Cerebellar nuclear complex (tissue), 1 donor: Measurements from ENCODE around the gene NGF.
"Not testable (repeated sequence)": the region's sequence is repeated elsewhere in the genome, so short reads cannot be mapped to it uniquely, and the experiment has no call there.

Source experiments
- DNase-seq, 2 experiments: peaks; one replicate each; lab custom pipeline; 2025; lab: John Stamatoyannopoulos, UW

The NGF gene

DNA sequence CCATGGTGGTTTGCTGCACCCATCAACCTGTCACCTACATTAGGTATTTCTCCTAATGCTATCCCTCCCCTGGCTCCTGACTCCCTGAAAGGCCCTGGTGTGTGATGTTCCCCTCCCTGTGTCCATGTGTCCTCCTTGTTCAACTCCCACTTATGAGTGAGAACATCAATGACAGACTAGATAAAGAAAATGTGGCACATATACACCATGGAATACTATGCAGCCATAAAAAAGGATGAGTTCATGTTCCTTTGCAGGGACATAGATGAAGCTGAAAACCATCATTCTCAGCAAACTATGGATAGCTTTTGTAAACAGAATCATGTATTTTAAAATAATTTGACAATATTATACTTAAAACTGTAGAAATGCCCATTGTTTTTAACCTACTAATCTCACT, 28.5 kb downstream of the NGF start:
- not testable (repeated sequence) for DNase-seq

DNA sequence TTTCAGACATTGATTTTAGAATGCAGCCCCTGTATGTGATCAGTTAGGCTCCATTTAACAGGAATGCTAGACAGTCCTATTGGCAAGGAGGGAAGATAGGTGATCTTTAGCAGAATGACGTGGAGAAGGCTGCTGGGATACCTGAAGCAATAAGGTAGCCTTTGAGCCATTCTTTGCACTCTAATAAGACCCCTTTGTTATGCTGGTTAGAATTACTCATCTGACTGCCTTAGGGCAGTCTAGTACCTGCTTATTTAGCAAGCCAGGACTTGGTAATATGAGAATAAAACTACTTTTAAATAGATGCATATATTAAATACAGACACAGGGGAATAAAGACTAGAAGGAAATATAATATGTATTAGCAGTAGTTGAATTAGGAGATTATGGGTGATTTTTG, 29.1 kb downstream of the NGF start:
- DNase-seq: no peak

- no peak for DNase-seq
Observed at GRCh38 chr1:115307661-115308060, 30.4 kb downstream of the NGF start.

DNA sequence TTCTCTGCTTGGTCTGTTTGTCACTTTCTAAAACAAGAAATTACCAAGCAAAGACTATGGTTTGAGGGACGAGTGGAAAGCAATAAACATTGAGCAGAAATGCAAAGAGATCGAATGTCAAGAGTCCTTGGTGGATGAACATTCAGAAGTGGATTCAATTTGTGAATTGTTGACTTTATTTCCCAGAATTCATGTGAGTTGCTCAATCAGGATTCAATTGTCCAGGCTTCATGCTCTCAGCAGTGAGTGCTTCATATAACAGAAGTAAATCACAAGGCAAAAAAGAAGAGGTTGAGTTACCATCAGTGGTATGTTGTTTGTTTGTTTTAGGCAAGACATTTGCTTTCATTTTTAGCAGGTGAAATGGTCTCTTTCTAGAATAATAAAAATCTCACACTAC, 31.9 kb downstream of the NGF start:
- DNase-seq: no peak

GRCh38 chr1:115303364-115303763, 34.7 kb downstream of the NGF start:
- DNase-seq: no peak

DNA sequence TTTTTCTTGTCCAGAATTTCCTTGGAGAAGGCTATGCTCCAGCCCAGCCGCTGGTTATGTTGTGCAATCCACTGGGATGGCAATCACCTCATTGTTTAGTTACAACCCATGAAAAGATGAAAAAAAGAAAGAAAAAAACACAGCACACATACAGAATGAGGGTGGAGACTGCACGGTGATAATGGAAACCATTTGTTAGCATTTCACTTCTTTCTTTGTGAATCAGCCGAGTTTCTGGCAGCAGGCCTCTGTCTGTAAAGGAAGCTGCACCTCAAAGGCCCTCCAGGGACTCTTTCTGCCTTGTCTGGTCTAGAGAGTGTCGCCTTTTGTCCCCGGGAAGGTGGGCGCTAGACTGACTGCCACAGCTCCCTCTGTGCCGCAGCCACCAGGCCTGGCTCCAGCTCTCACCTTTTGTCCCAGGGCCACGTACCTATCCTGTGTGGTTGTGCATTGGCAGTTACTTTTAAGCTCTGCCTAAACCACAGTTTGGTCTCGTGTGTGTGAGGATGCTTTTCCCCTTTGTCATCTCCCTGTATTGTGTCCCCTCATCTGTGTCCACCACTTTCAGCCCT, 35.6 kb downstream of the NGF start:
- no peak for DNase-seq

DNA sequence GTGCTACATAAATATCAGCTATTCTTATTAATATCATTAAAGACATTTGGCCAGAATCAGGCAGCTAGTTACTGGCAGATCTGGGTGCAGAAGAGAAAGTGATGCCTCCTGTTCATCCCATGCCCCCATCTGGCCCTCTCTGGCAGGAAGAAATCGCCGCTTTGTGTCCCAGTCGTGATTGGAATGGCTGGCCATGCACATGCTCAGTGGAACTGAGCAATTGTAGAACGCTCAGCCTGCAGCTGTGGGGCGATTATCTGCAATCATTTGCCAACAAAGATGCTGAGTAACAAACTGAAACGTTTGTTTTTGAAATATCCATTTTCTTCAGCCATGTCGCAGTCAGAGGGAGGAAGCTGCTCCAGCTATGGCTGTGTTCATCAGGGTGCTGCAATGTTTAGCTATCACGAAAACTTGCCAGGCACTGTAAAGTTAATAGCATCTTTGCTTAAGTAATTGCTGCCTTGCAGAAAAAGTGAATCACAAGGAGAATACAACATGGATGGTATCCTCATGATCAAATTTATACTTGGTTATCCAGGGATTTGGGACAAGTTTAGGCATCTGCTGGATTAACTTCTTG, 36.5 kb downstream of the NGF start:
- DNase-seq: no peak

DNA sequence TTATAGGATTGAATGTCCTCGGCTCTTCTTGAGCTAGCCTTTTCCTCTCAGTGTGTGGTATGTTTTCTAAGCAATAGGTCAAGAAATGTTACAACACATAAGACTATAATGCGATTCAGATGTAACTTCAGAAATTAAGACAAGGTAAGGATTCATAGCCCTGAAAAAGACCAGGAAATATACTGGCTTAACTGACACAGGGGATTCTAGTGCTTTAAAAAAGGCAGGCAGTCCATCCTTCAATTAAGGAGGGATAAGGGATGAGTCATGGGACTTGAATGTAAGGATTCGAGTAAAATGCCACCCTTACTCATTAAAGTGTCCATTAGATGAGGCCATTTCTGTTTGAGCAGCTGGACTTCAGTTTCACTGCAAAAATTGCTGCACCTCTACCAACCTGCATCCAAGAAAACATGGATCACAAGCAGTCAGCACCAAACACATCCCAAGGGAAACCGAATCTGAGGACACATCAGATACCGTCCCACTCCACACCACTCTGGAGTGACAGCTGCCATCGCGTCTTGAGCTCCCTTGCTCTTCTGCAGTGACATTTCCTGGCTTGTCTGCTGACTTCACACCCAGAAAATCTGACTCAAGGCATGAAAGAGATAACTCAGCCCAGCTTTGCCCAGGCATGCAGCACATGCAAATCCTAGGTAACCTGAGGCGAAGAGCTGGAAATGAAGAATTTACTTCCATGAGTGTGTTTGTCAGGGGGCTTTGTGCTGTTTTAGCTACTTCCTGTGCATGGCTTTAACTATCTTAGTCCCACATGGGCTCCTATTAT, 37.8 kb downstream of the NGF start:
- DNase-seq: no peak

- no peak for DNase-seq
Observed at GRCh38 chr1:115299266-115299665, 38.8 kb downstream of the NGF start.

- DNase-seq: no peak
Observed at GRCh38 chr1:115296981-115297380, 41.1 kb downstream of the NGF start.

DNA sequence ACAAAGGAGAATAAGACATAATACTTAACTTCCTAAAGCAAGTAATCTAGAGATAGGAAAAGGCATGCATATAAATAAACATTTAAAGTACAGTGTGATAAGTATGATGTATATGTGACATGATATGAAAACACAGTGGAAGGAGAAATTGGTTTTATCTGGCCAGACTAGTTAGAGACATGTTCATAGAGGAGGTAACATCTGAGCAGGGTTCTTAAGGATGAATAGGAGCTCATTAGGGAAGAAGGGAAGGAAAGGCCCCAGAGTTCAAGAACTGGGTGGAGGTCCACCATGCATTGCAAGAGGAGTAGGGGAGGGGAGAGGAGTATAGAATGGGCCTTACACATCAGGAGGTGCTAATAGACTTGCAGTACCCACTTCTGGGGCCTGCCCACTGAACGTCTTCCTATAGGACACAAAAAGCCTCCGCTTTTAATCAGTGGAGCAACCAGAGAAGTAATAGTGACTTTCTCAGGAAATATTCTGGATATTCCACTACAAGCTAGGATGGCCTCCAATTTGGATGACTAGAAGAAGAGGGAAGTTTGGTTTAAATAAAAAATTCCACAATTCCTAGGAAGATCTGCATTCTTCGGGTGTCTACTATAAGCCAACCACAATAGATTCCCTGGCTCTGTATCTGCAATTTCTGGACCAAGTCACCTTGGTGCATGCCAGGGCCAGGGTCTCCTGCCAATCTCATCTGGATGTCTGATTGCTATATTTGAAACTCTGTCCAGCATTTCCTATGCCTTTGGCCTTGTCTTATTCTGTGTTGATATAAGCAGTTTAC, 41.9 kb downstream of the NGF start:
- no peak for DNase-seq

- no peak for DNase-seq
Observed at GRCh38 chr1:115293899-115294298, 44.1 kb downstream of the NGF start.

- DNase-seq: no peak
Observed at GRCh38 chr1:115293006-115293405, 45.0 kb downstream of the NGF start.

DNA sequence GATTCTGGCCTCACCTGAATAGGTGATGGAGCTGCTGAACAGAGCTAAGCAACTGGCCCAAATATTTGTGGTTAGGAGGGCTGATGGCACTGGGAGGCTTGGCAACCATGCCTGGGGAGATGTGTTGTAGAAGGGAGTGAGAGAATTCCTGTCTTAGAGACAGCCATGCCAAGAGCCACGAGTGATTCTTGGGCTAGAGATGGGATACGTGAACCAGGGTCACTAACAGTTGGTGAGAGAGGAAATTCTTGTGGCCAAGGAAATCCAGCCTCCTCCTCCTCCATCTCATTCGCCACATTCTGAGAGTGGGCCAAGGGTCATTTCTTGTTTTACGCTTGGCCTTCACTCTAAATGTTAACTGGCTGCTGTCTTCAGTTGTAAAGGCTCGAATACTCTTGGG, 46.3 kb downstream of the NGF start:
- no peak for DNase-seq

- DNase-seq: no peak
Observed at GRCh38 chr1:115289940-115290339, 48.1 kb downstream of the NGF start.

- DNase-seq: no peak
Observed at GRCh38 chr1:115288591-115289198, 49.4 kb downstream of the NGF start.

GRCh38 chr1:115286431-115287205, 51.4 kb downstream of the NGF start:
- no peak for DNase-seq

DNA sequence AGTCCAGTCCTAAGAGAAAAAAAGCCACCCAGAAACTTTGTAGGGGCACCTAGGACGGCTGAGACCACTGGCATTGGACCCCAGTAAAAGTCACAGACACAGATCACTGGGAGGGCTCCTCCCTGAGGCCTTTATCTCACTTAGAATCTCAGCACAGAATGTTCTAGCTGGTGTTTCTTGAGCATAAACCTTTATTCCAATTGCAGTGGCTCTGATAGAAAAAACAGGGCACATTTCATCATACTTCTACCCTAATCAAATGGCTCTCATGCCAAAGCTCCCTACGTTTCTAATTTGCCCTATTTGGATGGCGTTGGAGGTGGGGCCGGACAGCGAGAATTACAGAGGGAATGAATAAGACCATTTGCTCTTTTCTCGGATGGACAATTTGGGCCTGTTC, 53.8 kb downstream of the NGF start:
- DNase-seq: no peak

DNA sequence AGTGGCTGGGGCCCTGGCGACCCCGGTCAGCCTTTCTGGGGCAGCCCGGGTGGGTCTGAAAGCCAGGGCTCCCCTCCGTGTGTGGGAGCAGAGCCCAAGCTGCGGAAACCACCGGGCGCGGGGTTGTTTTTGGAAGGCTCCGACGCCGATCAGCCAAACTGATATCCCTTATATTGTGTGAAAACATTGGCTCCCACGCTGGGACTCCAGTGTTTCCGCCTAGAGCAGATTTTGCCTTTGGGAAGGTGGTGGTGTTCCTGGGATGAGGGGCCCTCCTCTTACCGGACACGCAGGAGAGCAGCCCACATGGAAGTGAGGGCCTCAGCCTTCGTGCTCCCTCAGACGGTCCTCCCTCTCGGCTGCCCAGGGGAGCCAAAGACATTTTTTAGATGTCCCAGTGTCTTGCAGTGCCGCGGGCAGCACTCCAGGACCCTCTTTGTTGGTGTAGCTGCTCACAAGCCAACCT, 54.3 kb downstream of the NGF start:
- DNase-seq: no peak

GRCh38 chr1:115283249-115283648, 54.8 kb downstream of the NGF start:
- DNase-seq: no peak

GRCh38 chr1:115282807-115283208, 55.2 kb downstream of the NGF start:
- DNase-seq: no peak
